PFSK-1 (cell line): ENCODE results near the gene TTC28.

ENCODE experiments used
- FOXP2 ChIP-seq: optimal IDR thresholded peaks from 2 replicates; pipeline ENCODE3; 2011; ENCODE audit warnings: borderline replicate concordance, control low read depth, inconsistent platforms; ENCODE audit not compliant: insufficient read depth; ENCODE audit errors: extremely low read length, extremely low read depth
- POLR2AphosphoS5 ChIP-seq: IDR thresholded peaks from 2 replicates; pipeline ENCODE4 v1.6.1; 2012; ENCODE audit warnings: low read depth, mild to moderate bottlenecking, control low read depth, low read length, moderate library complexity
- REST ChIP-seq, 2 experiments: IDR thresholded peaks; 2 replicates each; pipeline versions ENCODE4 v1.6.1 to v1.8.0; 2011 to 2012; ENCODE audit warnings: low read depth in 2 of 2, low read length in 2 of 2, control low read depth in 1 of 2, inconsistent platforms in 1 of 2, mild to moderate bottlenecking in 1 of 2, moderate library complexity in 1 of 2; ENCODE audit not compliant: insufficient read depth in 1 of 2
- SIN3A ChIP-seq: IDR thresholded peaks from 2 replicates; pipeline ENCODE4 v1.6.1; 2012; ENCODE audit warnings: mild to moderate bottlenecking, low read length, moderate library complexity, borderline replicate concordance; ENCODE audit not compliant: insufficient read depth
- TAF1 ChIP-seq: IDR thresholded peaks from 2 replicates; pipeline ENCODE4 v1.6.1; 2012; ENCODE audit warnings: low read length, control low read depth, borderline replicate concordance; ENCODE audit not compliant: insufficient read depth

TTC28 gene

GRCh38 chr22:28514321-28514821, 165.3 kb downstream of the TTC28 start:
- TF ChIP-seq SIN3A, result no peak
- no peak for TF ChIP-seq FOXP2
- TF ChIP-seq POLR2AphosphoS5, result no peak
- TF ChIP-seq REST (IDR thresholded peaks at IDR 0.05; ENCODE audit: insufficient read depth in 1 of 2, low read depth in 2 of 2, low read length in 2 of 2), result no peak
- no peak for TF ChIP-seq TAF1

- no peak for TF ChIP-seq POLR2AphosphoS5
Measured at GRCh38 chr22:28507896-28508295, 171.7 kb downstream of the TTC28 start.

- TF ChIP-seq TAF1 (no peak), FOXP2 (no peak), REST (IDR thresholded peaks at IDR 0.05; ENCODE audit: insufficient read depth in 1 of 2, low read depth in 2 of 2, low read length in 2 of 2) (no peak), POLR2AphosphoS5 (no peak), SIN3A (no peak)
Measured at GRCh38 chr22:28506150-28506535, 173.5 kb downstream of the TTC28 start.

- TF ChIP-seq FOXP2, result no peak
- TF ChIP-seq TAF1, result no peak
- no peak for TF ChIP-seq REST (IDR thresholded peaks at IDR 0.05; ENCODE audit: insufficient read depth in 1 of 2, low read depth in 2 of 2, low read length in 2 of 2)
- TF ChIP-seq POLR2AphosphoS5, result no peak
- TF ChIP-seq SIN3A, result no peak
Measured at GRCh38 chr22:28505416-28506149, 174.1 kb downstream of the TTC28 start.

- no peak for TF ChIP-seq FOXP2
- no peak for TF ChIP-seq SIN3A
- TF ChIP-seq POLR2AphosphoS5, result no peak
- no peak for TF ChIP-seq REST (IDR thresholded peaks at IDR 0.05; ENCODE audit: insufficient read depth in 1 of 2, low read depth in 2 of 2, low read length in 2 of 2)
- no peak for TF ChIP-seq TAF1
Measured at GRCh38 chr22:28500006-28500405, 179.6 kb downstream of the TTC28 start.
